ENCODE measurements around the gene PHF2. TPM values are rescaled to one million over a fixed set of nuclear protein-coding genes. Genes with fewer than 3 reads are reported as not detected.

PHF2 gene
- total RNA-seq, 1 experiment from 2014 or later: 6.3 TPM

DNA sequence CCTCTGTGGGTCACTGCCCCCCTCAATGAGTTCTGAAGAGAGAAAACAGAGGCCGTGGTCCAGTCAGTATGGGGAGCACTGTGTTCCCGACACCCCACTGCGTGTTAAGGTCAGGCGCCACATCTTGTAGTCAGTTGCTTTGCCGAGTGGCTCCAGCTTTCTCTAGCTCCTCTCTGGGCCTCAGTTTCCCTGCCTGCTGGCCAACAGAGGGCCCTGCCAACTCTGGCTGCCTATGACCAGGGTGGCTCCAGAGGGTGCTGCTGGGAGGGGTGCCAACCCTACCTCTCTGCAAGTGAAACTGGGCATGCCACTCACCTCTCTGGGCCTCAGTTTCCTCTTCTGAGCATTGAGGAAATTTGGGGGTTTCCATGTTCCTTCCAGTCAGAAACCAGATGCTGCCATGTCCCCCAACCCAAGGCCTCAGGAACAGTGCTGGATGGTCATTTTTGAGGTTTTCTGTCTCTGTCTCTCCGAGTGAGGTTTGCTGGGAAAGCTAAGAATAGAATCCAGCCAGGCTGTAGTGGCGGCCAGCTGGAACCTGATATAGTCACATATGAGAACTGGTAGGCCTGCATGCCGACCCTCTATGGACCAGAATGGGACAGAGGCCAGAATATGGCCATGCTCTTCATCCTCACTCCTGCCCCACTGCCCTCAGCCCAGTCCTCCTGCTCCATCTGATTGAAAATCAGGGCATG, 132.1 kb downstream of the PHF2 start:
- DNase-seq (ENCODE audit: low spot score): no peak
- in situ Hi-C loops (cut with HindIII; ENCODE audit: low sequenced_read_pairs): no loop called here

DNA sequence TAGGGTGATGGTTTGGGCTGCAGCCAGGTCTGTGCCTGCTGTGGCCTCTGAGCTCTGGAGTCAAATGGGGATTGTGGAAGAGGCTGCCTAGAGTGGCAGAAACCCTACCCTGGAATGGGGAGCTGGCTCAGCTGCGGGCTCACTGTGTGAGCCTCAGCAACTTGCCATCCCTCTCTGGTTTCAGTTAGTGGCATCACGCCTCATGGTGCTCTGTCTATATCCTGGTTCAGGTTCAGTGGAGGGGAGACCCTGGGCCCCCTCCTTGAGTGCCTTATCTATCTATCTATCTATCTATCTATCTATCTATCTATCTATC, 132.6 kb downstream of the PHF2 start:
- in situ Hi-C loops (cut with HindIII; ENCODE audit: low sequenced_read_pairs): no loop called here
- DNase-seq (ENCODE audit: low spot score): no peak

- no peak for DNase-seq (ENCODE audit: low spot score)
- in situ Hi-C loops (cut with HindIII; ENCODE audit: low sequenced_read_pairs): no loop called here
Observed at GRCh38 chr9:93709600-93710369, 133.4 kb downstream of the PHF2 start.

DNA sequence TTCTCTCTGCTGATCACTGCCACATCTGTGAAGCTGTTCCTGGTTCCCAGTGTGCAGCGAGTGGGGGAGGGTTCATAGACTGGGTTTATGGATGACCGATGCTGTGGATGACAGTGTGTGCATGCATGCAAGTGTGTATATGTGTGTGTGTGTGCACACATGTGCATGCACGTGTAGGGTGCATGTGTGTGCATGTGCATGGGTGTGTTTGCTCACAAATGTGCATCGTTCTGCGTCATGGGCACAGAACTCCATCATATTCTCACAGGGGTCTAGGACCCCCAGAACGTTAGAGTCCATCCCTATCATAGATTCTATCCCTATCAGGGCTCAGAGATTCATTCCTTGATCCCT, 134.0 kb downstream of the PHF2 start:
- DNase-seq (ENCODE audit: low spot score): no peak
- in situ Hi-C loops (cut with HindIII; ENCODE audit: low sequenced_read_pairs): no loop called here

DNA sequence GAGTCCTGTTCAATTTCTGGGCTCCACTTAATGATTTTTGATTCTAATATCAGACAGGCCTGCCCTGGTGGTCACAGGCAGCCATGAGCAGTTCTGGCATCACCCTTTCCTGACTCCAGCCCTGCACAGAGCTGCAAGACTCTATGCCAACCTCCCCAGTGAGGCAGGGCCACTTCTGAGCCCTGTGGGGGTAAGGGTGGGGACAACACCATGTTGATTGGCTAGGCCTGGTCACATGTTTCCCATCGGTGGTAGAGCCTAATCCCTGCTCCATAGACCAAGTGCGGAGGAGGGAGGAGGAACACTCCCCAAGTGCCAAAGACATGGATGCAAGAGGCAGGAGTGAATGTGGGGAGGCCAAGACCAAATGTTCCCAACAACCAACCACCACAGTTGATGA, 134.6 kb downstream of the PHF2 start:
- no peak for DNase-seq (ENCODE audit: low spot score)
- in situ Hi-C loops (cut with HindIII; ENCODE audit: low sequenced_read_pairs): no loop called here

GRCh38 chr9:93712896-93713295, 136.5 kb downstream of the PHF2 start:
- no peak for DNase-seq (ENCODE audit: low spot score)
- in situ Hi-C loops (cut with HindIII; ENCODE audit: low sequenced_read_pairs): no loop called here

GRCh38 chr9:93713716-93714115, 137.3 kb downstream of the PHF2 start:
- in situ Hi-C loops (cut with HindIII; ENCODE audit: low sequenced_read_pairs): no loop called here
- no peak for DNase-seq (ENCODE audit: low spot score)

DNA sequence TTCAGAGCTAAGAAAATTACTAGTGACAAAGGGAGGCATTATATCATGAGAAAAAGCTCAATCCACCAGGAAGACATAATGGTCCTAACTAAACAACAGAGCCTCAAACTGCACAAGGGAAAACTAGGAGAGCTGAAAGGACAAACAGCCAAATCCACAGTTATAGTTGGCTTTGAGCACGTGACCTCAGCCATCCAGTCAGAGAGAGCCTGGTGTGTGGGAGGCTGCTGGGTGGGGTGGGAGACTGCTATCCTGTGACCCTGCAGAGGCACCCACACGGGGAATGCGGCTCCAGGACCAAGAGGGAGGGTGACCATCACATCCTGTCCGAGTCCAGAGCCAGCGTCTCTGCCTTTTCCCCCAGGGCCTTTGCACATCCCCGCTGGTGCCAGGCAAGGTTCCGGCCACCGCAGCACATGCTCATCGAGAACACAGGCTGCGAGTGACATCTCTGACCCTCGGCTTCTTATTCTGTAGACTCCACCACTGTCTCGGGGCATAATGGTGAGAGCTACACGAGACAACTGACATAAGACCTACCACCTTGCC, 145.1 kb downstream of the PHF2 start:
- no peak for DNase-seq (ENCODE audit: low spot score)
- in situ Hi-C loops (cut with HindIII; ENCODE audit: low sequenced_read_pairs): no loop called here

- DNase-seq (ENCODE audit: low spot score): no peak
- in situ Hi-C loops (cut with HindIII; ENCODE audit: low sequenced_read_pairs): no loop called here
Observed at GRCh38 chr9:93724852-93725251, 148.5 kb downstream of the PHF2 start.

GRCh38 chr9:93725382-93725781, 149.0 kb downstream of the PHF2 start:
- in situ Hi-C loops (cut with HindIII; ENCODE audit: low sequenced_read_pairs): no loop called here
- no peak for DNase-seq (ENCODE audit: low spot score)

DNA sequence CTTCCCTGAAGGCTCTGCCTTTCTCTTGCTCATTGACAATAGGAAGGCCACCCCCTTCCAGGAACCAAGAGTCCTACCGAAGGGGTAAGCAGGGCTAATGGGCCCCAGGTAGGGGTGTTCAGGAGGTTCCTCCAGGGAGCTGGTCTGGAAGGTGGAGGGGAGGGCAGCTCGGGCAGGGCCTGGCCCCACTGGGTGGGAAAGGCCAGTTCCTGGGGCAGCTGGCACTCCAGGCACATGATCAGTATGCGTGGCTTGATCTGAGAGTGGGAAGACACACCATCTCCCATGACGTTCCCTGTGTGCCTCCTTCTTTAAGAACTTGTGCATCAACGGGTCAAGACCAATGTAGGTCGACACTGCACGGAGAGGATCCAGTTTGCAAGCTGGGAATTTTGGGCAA, 149.8 kb downstream of the PHF2 start:
- in situ Hi-C loops (cut with HindIII; ENCODE audit: low sequenced_read_pairs): no loop called here
- no peak for DNase-seq (ENCODE audit: low spot score)

Other genes starting within 250 kb of the PHF2 start
- 37.6 and 38.9 TPM in 2 replicates for gene FAM120A, start 124.9 kb upstream of the PHF2 start, total RNA-seq (2014; rRNA removed; shearing (Covaris generic))
- gene FAM120AOS, start 123.0 kb upstream of the PHF2 start, total RNA-seq (2014; rRNA removed; shearing (Covaris generic)): 60.9 and 70.7 TPM in 2 replicates